Embryonic facial prominence (tissue), 1 donor: ENCODE results near the gene KRT83.
"Not testable (repeated sequence)": the region's sequence is repeated elsewhere in the genome, so short reads cannot be mapped to it uniquely, and the experiment has no call there.

Experiments used
- DNase-seq: peaks from one replicate; pipeline ENCODE4 v3.0.0-alpha.2; 2016; ENCODE audit errors: extremely low spot score

KRT83 gene

GRCh38 chr12:52308806-52309425, 12.3 kb downstream of the KRT83 start:
- no peak for DNase-seq

- DNase-seq = peak; percentile 12
Observed at GRCh38 chr12:52307836-52308805, 13.1 kb downstream of the KRT83 start.

- DNase-seq = no peak
Observed at GRCh38 chr12:52306731-52307130, 14.5 kb downstream of the KRT83 start.

- no peak for DNase-seq
Observed at GRCh38 chr12:52305921-52306705, 15.1 kb downstream of the KRT83 start.

- DNase-seq = not testable (repeated sequence)
Observed at GRCh38 chr12:52304941-52305411, 16.2 kb downstream of the KRT83 start.

- DNase-seq = not testable (repeated sequence)
Observed at GRCh38 chr12:52302242-52302914, 18.8 kb downstream of the KRT83 start.

GRCh38 chr12:52301721-52302120, 19.5 kb downstream of the KRT83 start:
- DNase-seq = not testable (repeated sequence)

GRCh38 chr12:52300796-52301691, 20.2 kb downstream of the KRT83 start:
- DNase-seq = no peak

- DNase-seq = no peak
Observed at GRCh38 chr12:52298677-52299190, 22.5 kb downstream of the KRT83 start.

GRCh38 chr12:52296572-52297215, 24.5 kb downstream of the KRT83 start:
- DNase-seq = no peak

GRCh38 chr12:52295663-52296062, 25.5 kb downstream of the KRT83 start:
- no peak for DNase-seq

- no peak for DNase-seq
Observed at GRCh38 chr12:52294803-52295202, 26.4 kb downstream of the KRT83 start.

- no peak for DNase-seq
Observed at GRCh38 chr12:52293926-52294325, 27.3 kb downstream of the KRT83 start.

GRCh38 chr12:52291267-52291935, 29.8 kb downstream of the KRT83 start, which contains the start of gene KRT81:
TSS of gene KRT81 (minus strand) at chr12:52291534. CDS start at chr12:52291465, 69 bp downstream.
- no peak for DNase-seq

- not testable (repeated sequence) for DNase-seq
Observed at GRCh38 chr12:52290483-52291134, 30.6 kb downstream of the KRT83 start.

GRCh38 chr12:52287816-52288805, 33.1 kb downstream of the KRT83 start:
- DNase-seq = not testable (repeated sequence)
